Thoracic aorta (tissue), 2 donors: Measurements from ENCODE around the gene ETFA. TPM values are rescaled to one million over a fixed set of nuclear protein-coding genes. Genes with fewer than 3 reads are reported as not detected.

Experiments used
- ATAC-seq: fragments of 150-250 bp; one replicate; pipeline ENCODE4 v1.8.0; 2017; ENCODE audit warnings: low read depth; ENCODE audit not compliant: insufficient number of reproducible peaks, low FRiP score
- DNase-seq: peaks from one replicate; pipeline ENCODE4 v3.0.0-alpha.2; 2020; ENCODE audit warnings: low spot score
- H3K27ac ChIP-seq, 2 donors: fragments of 200-600 bp; sonication (generic); 1 replicate in 1 of 2; 2 replicates in 1 of 2; pipeline ENCODE4 v1.5.1; 2016; ENCODE audit warnings: mild to moderate bottlenecking in 2 of 2, moderate library complexity in 2 of 2
- H3K27me3 ChIP-seq: fragments of 200-600 bp; sonication (generic); replicated peaks from 2 replicates; pipeline ENCODE4 v1.6.0; 2016; ENCODE audit warnings: mild to moderate bottlenecking; ENCODE audit not compliant: insufficient read depth
- H3K36me3 ChIP-seq: fragments of 200-600 bp; sonication (generic); one replicate; pipeline ENCODE4 v1.5.1; 2016
- H3K4me1 ChIP-seq, 2 donors: fragments of 200-600 bp; sonication (generic); 1 replicate in 1 of 2; 2 replicates in 1 of 2; pipeline versions ENCODE4 v1.5.1 to v1.6.0; 2016; ENCODE audit warnings: low read depth in 2 of 2, mild to moderate bottlenecking in 1 of 2; ENCODE audit not compliant: control insufficient read depth in 1 of 2
- H3K4me3 ChIP-seq: fragments of 200-600 bp; sonication (generic); 2 replicates; pipeline ENCODE4 v1.5.1; 2016; ENCODE audit warnings: mild to moderate bottlenecking
- H3K9me3 ChIP-seq: fragments of 200-600 bp; sonication (generic); 2 replicates; pipeline ENCODE4 v1.5.1; 2016
- CTCF ChIP-seq: fragments of 200-600 bp; sonication (generic); IDR thresholded peaks from one replicate; pipeline ENCODE4 v1.5.1; 2019; ENCODE audit warnings: antibody characterized with exemption
- total RNA-seq, 2 donors: library from RNA; depleted of rRNA; stranded (reverse); fragments of >200 nt; gene quantifications; one replicate each; pipeline versions ENCODE4 v1.1.0 to v1.2.3, GENCODE V29; 2016

The ETFA gene
- total RNA-seq, 2 donors from 2014 or later: 56.9 to 57.1 TPM

- H3K27me3 ChIP-seq: peaks cover 78% of the 10 kb centered on the region
- no peak for TF ChIP-seq CTCF
- DNase-seq (no peak), ATAC-seq (no peak)
- no peaks in the 10 kb centered on the region for H3K9me3 ChIP-seq
- no peaks in the 10 kb centered on the region for H3K36me3 ChIP-seq
- H3K4me3 ChIP-seq: peak overlapping the region; percentile 64
- H3K4me1 ChIP-seq: peaks cover 17 to 61% of the 10 kb centered on the region in 2 donors
- H3K27ac ChIP-seq: no peak overlapping the region
These were observed 28.3 kb upstream of the ETFA start for GRCh38 chr15:76339305-76340197.

GRCh38 chr15:76338486-76339304, 27.4 kb upstream of the ETFA start:
- no peak for ATAC-seq

GRCh38 chr15:76337696-76338485, 26.6 kb upstream of the ETFA start:
- no peak for ATAC-seq
- Histone ChIP-seq H3K27ac (no peak overlapping the region), H3K4me1 (peaks cover 17 to 58% of the 10 kb centered on the region in 2 donors), H3K9me3 (no peaks in the 10 kb centered on the region), H3K36me3 (no peaks in the 10 kb centered on the region), H3K4me3 (no peak overlapping the region), H3K27me3 (peaks cover 62% of the 10 kb centered on the region)
- no peak for DNase-seq
- TF ChIP-seq CTCF: no peak

More at GRCh38 chr15:76338486-76339304, 27.4 kb upstream of the ETFA start:
- no peak overlapping the region for H3K27ac ChIP-seq
- H3K27me3 ChIP-seq: peaks cover 70% of the 10 kb centered on the region
- no peak for DNase-seq
- no peak overlapping the region for H3K4me3 ChIP-seq
- H3K9me3 ChIP-seq: no peaks in the 10 kb centered on the region
- no peak for TF ChIP-seq CTCF
- H3K4me1 ChIP-seq: peaks cover 17 to 61% of the 10 kb centered on the region in 2 donors
- H3K36me3 ChIP-seq: no peaks in the 10 kb centered on the region

GRCh38 chr15:76337059-76337695, 25.9 kb upstream of the ETFA start:
- Histone ChIP-seq H3K27me3 (peaks cover 60% of the 10 kb centered on the region), H3K27ac (no peak overlapping the region), H3K9me3 (no peaks in the 10 kb centered on the region), H3K36me3 (no peaks in the 10 kb centered on the region), H3K4me1 (peaks cover 17 to 51% of the 10 kb centered on the region in 2 donors), H3K4me3 (peak overlapping the region; percentile 50)
- no peak for ATAC-seq
- TF ChIP-seq CTCF: no peak
- DNase-seq: no peak
